HCT116 (cell line): ENCODE data around the gene LRRK1. TPM values are rescaled to one million over a fixed set of nuclear protein-coding genes. Genes with fewer than 3 reads are reported as not detected.

ENCODE experiments used
- ATAC-seq: fragments of 200-7000 bp; cut with Tn5 transposase; 2 replicates; pipeline ENCODE4 v1.9.1; 2020; ENCODE audit warnings: mild to moderate bottlenecking, moderate library complexity
- BruUV-seq: library from RNA; stranded (reverse); fragments of 400-500 nt; replicated peaks from 2 replicates; lab custom pipeline; 2021; lab: Mats Ljungman, UMichigan
- CTCF ChIA-PET: fragments of 300-600 bp; sonication (Branson Sonifier 250); formaldehyde crosslinking; loops from one replicate; lab custom pipeline; 2021; ENCODE audit warnings: antibody characterized with exemption; lab: Charles Lee
- POLR2A ChIA-PET: fragments of 300-600, 350-600 bp; sonication (Branson Sonifier 250); formaldehyde crosslinking; loops from one replicate; lab custom pipeline; 2021; ENCODE audit warnings: antibody characterized with exemption; lab: Charles Lee
- RAD21 ChIA-PET, 2 experiments: fragments of 300-600 bp; sonication (Branson Sonifier 250); formaldehyde crosslinking; loops; one replicate each; lab custom pipeline; 2023; ENCODE audit warnings: low total read pairs in 2 of 2; ENCODE audit not compliant: uncharacterized antibody in 2 of 2, unreplicated experiment in 2 of 2, low non-redundant PET in 1 of 2; lab: Charles Lee
- DNase-seq: peaks from one replicate; pipeline ENCODE4 v3.0.0-alpha.2; 2010; ENCODE audit warnings: low read depth, low spot score
- H2AFZ ChIP-seq: fragments of 200-600 bp; shearing (Covaris generic), sonication (generic); 2 replicates; pipeline ENCODE4 v1.6.1; 2017; ENCODE audit warnings: low read depth, mixed run types, mixed read lengths, antibody characterized with exemption, low read length; ENCODE audit not compliant: poor library complexity, severe bottlenecking
- H3K27ac ChIP-seq: 2 replicates; pipeline ENCODE4 v1.5.1; 2012; ENCODE audit warnings: low read depth, low read length
- H3K27me3 ChIP-seq: fragments of 200-600 bp; sonication (generic); 2 replicates; pipeline ENCODE4 v1.6.1; 2016; ENCODE audit warnings: mixed run types, low read length, mixed read lengths; ENCODE audit not compliant: insufficient read depth
- H3K36me3 ChIP-seq, 2 experiments: fragments of 200-500 bp in 1 of 2; fragments of 200-600 bp in 1 of 2; sonication (Bioruptor generic) in 1 of 2; sonication (generic) in 1 of 2; 2 replicates each; pipeline versions ENCODE4 v1.5.1 to v1.6.1; 2014 to 2016; ENCODE audit warnings: low read length in 2 of 2, inconsistent platforms in 1 of 2, mixed read lengths in 1 of 2, mixed run types in 1 of 2; ENCODE audit not compliant: insufficient read depth in 2 of 2, control insufficient read depth in 1 of 2
- H3K4me1 ChIP-seq, 2 experiments: fragments of 200-600 bp in 1 of 2; sonication (generic) in 1 of 2; 2 replicates each; pipeline versions ENCODE4 v1.5.1 to v1.6.1; 2012 to 2017; ENCODE audit warnings: low read length in 2 of 2, inconsistent platforms in 1 of 2, mild to moderate bottlenecking in 1 of 2, mixed read lengths in 1 of 2, mixed run types in 1 of 2, moderate library complexity in 1 of 2; ENCODE audit not compliant: insufficient read depth in 2 of 2, control insufficient read depth in 1 of 2
- H3K4me2 ChIP-seq: fragments of 200-600 bp; sonication (generic); 2 replicates; pipeline ENCODE4 v1.6.1; 2017; ENCODE audit warnings: mixed run types, low read length, mixed read lengths
- H3K4me3 ChIP-seq, 2 experiments: fragments of 200-600 bp in 1 of 2; sonication (generic) in 1 of 2; replicated peaks in 1 of 2; 2 replicates each; pipeline ENCODE4 v1.5.1; 2011 to 2016; ENCODE audit warnings: low read length in 2 of 2, control low read depth in 1 of 2, low read depth in 1 of 2, mild to moderate bottlenecking in 1 of 2, mixed read lengths in 1 of 2, mixed run types in 1 of 2
- H3K79me2 ChIP-seq: fragments of 200-600 bp; sonication (generic); 2 replicates; pipeline ENCODE4 v1.6.1; 2017; ENCODE audit warnings: mild to moderate bottlenecking, mixed run types, low read length, moderate library complexity, mixed read lengths; ENCODE audit not compliant: insufficient read depth
- H3K9ac ChIP-seq: fragments of 200-600 bp; sonication (generic); 2 replicates; pipeline ENCODE4 v1.6.1; 2016; ENCODE audit warnings: low read length, mixed read lengths
- H3K9me2 ChIP-seq: fragments of 200-600 bp; sonication (generic), shearing (Covaris generic); 2 replicates; pipeline ENCODE4 v1.6.1; 2017; ENCODE audit warnings: mixed run types, mild to moderate bottlenecking, moderate library complexity; ENCODE audit not compliant: insufficient read depth
- H3K9me3 ChIP-seq, 2 experiments: fragments of 200-500 bp in 1 of 2; fragments of 200-600 bp in 1 of 2; sonication (Bioruptor generic) in 1 of 2; sonication (generic) in 1 of 2; 2 replicates each; pipeline ENCODE4 v1.6.1; 2014 to 2017; ENCODE audit warnings: low read length in 2 of 2, mixed read lengths in 2 of 2, inconsistent platforms in 1 of 2, low read depth in 1 of 2, mild to moderate bottlenecking in 1 of 2, mixed run types in 1 of 2, moderate library complexity in 1 of 2; ENCODE audit not compliant: control insufficient read depth in 1 of 2, insufficient read depth in 1 of 2
- H4K20me1 ChIP-seq: fragments of 200-600 bp; sonication (generic), shearing (Covaris generic); 2 replicates; pipeline ENCODE4 v1.6.1; 2017; ENCODE audit warnings: mixed run types, mild to moderate bottlenecking, moderate library complexity; ENCODE audit not compliant: insufficient read depth
- ATF3 ChIP-seq: IDR thresholded peaks from 2 replicates; pipeline ENCODE4 v1.6.1; 2012
- CBX3 ChIP-seq: IDR thresholded peaks from 2 replicates; pipeline ENCODE4 v1.6.1; 2012; ENCODE audit warnings: low read depth
- CEBPB ChIP-seq: IDR thresholded peaks from 2 replicates; pipeline ENCODE4 v1.6.1; 2012; ENCODE audit warnings: low read depth
- CTCF ChIP-seq, 3 experiments: fragments of 200-600 bp in 1 of 3; sonication (generic) in 1 of 3; IDR thresholded peaks in 2 of 3; conservative IDR thresholded peaks in 1 of 3; 2 replicates each; pipeline ENCODE4 v1.5.1; 2012 to 2017; ENCODE audit warnings: low read depth in 2 of 3, low read length in 2 of 3, antibody characterized with exemption in 1 of 3, borderline replicate concordance in 1 of 3, control low read depth in 1 of 3, mild to moderate bottlenecking in 1 of 3, mixed read lengths in 1 of 3, mixed run types in 1 of 3, moderate library complexity in 1 of 3; ENCODE audit not compliant: insufficient read depth in 1 of 3
- ELF1 ChIP-seq: IDR thresholded peaks from 2 replicates; pipeline ENCODE4 v1.6.1; 2012; ENCODE audit warnings: low read depth, borderline replicate concordance
- EZH2 ChIP-seq: fragments of 200-600 bp; sonication (generic); IDR thresholded peaks from 2 replicates; pipeline ENCODE4 v1.6.1; 2017; ENCODE audit warnings: antibody characterized with exemption, mixed run types
- POLR2A ChIP-seq: IDR thresholded peaks from 2 replicates; pipeline ENCODE4 v1.7.0; 2011; ENCODE audit warnings: borderline replicate concordance; ENCODE audit not compliant: insufficient read depth, insufficient read length; ENCODE audit errors: extremely low read depth
- POLR2AphosphoS5 ChIP-seq: IDR thresholded peaks from 2 replicates; pipeline ENCODE4 v1.6.1; 2011; ENCODE audit warnings: mild to moderate bottlenecking, low read depth, low read length, moderate library complexity
- SIN3A ChIP-seq: IDR thresholded peaks from 2 replicates; pipeline ENCODE4 v1.6.1; 2012; ENCODE audit warnings: low read depth
- SP1 ChIP-seq: IDR thresholded peaks from 2 replicates; pipeline ENCODE4 v1.6.1; 2012; ENCODE audit warnings: low read depth
- TCF7L2 ChIP-seq: IDR thresholded peaks from 2 replicates; pipeline ENCODE4 v1.7.0; 2011; ENCODE audit warnings: borderline replicate concordance, inconsistent platforms; ENCODE audit not compliant: insufficient read depth, insufficient read length; ENCODE audit errors: extremely low read depth
- ZFX ChIP-seq: fragments of 450-650 bp; IDR thresholded peaks from 2 replicates; pipeline ENCODE4 v1.6.1; 2017
- intact Hi-C: fragments of 100-400 bp; cut with micrococcal nuclease; formaldehyde crosslinking; loops from 2 replicates; pipeline ENCODE4 v1.10.0; 2022
- total RNA-seq: library from RNA; stranded (reverse); gene quantifications from one replicate; pipeline ENCODE4 v1.2.1, GENCODE V29; 2021; ENCODE audit not compliant: unreplicated experiment

Gene LRRK1
- total RNA-seq, 1 experiment from 2014 or later = 21.6 TPM

GRCh38 chr15:100934166-100934565 lies 15.0 kb downstream of the LRRK1 start:
- CTCF ChIA-PET = no interaction called here
- no peaks in the 10 kb centered on the region for H3K9me3 ChIP-seq
- H3K9ac ChIP-seq = no peak overlapping the region
- RAD21 ChIA-PET = no interaction called here
- peaks cover 0 to 3% of the 10 kb centered on the region in 2 experiments; a peak in 2 of 4 replicates for H3K4me1 ChIP-seq
- TF ChIP-seq ZFX (no peak), ATF3 (no peak), POLR2A (no peak), CBX3 (no peak), EZH2 (no peak), ELF1 (no peak), SIN3A (no peak), CEBPB (no peak), SP1 (no peak), POLR2AphosphoS5 (no peak)
- no TSS peak for BruUV-seq
- no peaks in the 10 kb centered on the region for H3K36me3 ChIP-seq
- DNase-seq (no peak), ATAC-seq (no peak)
- no peaks in the 10 kb centered on the region for H4K20me1 ChIP-seq
- H3K4me2 ChIP-seq = no peak overlapping the region
- no peaks in the 10 kb centered on the region for H3K79me2 ChIP-seq
- no peak overlapping the region for H2AFZ ChIP-seq
- no peaks in the 10 kb centered on the region for H3K27me3 ChIP-seq
- H3K27ac ChIP-seq = no peak overlapping the region
- H3K4me3 ChIP-seq = no peak overlapping the region
- intact Hi-C loops = no loop called here
- H3K9me2 ChIP-seq = no peaks in the 10 kb centered on the region
- POLR2A ChIA-PET = no interaction called here

GRCh38 chr15:100934726-100935125 lies 15.6 kb downstream of the LRRK1 start:
- Histone ChIP-seq H3K4me1 (no peaks in the 10 kb centered on the region; a peak in 1 of 4 replicates), H3K9me3 (no peaks in the 10 kb centered on the region), H4K20me1 (no peaks in the 10 kb centered on the region), H3K27me3 (no peaks in the 10 kb centered on the region), H2AFZ (no peak overlapping the region), H3K4me2 (no peak overlapping the region), H3K9ac (no peak overlapping the region), H3K27ac (no peak overlapping the region), H3K4me3 (no peak overlapping the region), H3K79me2 (no peaks in the 10 kb centered on the region), H3K9me2 (no peaks in the 10 kb centered on the region), H3K36me3 (no peaks in the 10 kb centered on the region)
- ChIA-PET POLR2A (no interaction called here), RAD21 (no interaction called here), CTCF (no interaction called here)
- peak in 1 of 3 experiments; percentile 27; a peak in 2 of 6 replicates for TF ChIP-seq CTCF (IDR thresholded peaks at IDR 0.05 in 2 of 3, conservative IDR thresholded peaks at IDR 0.05 in 1 of 3; ENCODE audit: borderline replicate concordance in 1 of 3, insufficient read depth in 1 of 3, low read depth in 2 of 3, low read length in 2 of 3)
- no peak for TF ChIP-seq TCF7L2
- intact Hi-C loops = no loop called here
- no TSS peak for BruUV-seq
- ATAC-seq (peak; percentile 81), DNase-seq (no peak)
